NCI-H1105 (cell line): ENCODE results near the gene SORBS2.

Experiments
- DNase-seq: peaks from one replicate; lab custom pipeline; 2025; lab: John Stamatoyannopoulos, UW

The SORBS2 gene

DNA sequence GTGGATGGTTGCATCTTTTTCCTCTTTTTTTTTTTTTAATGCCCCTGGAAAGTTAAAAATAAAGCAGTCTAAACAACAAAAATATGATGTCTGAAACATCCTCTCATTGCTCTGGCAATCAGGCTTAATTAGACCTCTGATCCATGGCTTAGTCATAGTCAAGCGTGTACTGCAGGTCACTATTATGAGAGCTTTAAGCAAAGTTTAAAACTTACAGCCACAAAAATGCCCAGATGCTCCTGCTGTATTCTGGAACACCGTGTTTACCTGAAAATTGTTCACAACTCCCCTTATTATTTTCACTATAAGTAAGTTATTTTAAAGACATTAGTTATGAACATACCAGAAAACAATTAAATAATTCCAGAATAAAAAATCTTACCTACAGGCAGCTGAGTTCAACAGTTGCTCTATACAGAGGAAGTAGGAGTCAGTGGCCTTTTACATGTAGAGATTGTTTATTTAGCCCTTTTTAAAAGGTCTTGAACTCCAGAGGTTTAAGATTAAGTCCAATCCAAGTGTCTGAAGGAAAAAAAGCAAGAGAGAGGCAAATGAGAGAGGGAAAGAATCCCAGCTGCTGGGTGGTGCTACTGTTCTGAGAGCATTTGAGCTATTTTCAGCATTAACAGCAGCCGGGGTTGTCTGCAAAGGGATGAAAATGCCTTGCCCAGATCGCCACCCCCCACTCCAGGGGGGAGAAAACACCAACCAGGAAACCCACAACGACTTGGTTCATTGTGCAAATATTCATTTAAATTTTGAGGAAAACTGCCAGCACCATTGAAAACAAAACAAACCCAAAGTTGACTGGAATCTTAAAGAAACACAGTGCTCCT, 36.9 kb downstream of the SORBS2 start:
- DNase-seq: no peak

DNA sequence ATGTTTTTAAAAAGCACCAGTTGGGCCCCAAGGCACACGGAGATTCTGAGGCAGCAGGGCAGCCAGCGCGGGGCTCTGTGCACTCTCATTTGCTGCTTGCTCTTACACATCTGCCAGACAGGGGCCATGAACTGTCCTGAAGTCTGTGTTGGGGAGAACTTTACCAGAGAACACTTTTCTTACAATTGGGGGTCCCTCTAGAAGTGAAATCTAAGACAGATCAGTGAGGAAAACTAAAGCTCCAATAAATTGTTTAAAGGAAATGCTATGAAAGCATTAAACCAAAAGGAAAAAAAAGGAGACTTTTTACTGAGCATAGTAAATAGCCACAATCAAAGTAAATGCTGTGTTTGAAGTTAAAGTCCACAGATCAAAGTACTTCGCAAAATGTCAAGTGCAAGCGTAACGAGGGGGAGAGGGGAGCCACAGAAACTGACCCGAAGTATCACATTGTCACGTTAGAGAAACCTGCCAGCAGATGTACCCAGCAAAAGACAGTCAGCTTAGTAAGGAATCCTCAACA, 37.8 kb downstream of the SORBS2 start:
- no peak for DNase-seq

DNA sequence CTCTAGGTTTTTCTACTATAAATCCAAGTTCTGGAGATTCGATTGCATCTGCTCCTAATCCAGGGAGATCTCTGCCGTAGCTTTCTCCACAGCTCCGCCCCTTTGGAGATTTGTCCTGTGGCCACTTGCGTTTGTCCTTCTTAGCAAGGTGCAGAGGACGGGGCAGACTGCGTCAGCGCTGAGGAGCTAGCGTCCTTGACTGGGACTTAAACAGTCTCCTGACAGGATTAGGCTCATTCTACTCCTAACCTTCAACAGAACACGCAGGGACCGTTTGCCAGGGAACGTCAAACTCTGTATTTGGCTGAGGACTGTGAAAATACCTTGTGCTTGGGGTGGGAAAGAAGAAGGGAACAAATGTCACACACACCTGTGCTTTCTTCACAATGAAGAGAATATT, 38.6 kb downstream of the SORBS2 start:
- no peak for DNase-seq

DNA sequence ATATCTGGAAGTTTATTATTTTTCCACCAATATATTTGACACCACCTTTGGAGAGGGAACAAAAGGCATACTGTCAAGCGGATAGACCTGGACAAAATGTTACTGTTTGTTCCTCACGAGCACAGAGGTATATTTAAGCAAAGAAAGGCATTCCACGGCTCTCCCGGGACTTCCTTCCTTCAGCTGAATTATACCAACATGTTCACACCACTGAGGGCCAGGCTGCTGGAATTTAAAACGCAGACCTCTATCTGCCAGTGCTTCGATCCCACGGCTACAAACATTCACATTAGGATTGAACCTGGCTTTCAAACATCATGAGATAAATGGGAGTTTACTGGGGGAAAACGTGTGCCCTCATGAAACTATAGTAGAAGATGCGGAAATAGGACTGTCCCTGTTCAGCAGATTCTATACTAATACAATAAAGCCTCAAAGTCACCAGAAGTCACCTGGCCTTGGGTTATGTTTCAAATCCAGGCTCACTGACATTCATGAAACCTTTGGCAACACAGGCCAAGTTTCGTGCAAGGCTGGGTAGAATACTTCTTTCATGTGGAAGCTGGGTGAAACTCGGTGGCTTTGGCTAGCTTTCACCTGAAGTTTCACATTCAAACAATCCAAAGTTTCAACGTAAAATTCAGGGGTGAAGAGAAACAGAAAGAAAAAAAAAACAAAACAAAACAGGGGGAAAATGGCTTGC, 39.5 kb downstream of the SORBS2 start:
- no peak for DNase-seq

DNA sequence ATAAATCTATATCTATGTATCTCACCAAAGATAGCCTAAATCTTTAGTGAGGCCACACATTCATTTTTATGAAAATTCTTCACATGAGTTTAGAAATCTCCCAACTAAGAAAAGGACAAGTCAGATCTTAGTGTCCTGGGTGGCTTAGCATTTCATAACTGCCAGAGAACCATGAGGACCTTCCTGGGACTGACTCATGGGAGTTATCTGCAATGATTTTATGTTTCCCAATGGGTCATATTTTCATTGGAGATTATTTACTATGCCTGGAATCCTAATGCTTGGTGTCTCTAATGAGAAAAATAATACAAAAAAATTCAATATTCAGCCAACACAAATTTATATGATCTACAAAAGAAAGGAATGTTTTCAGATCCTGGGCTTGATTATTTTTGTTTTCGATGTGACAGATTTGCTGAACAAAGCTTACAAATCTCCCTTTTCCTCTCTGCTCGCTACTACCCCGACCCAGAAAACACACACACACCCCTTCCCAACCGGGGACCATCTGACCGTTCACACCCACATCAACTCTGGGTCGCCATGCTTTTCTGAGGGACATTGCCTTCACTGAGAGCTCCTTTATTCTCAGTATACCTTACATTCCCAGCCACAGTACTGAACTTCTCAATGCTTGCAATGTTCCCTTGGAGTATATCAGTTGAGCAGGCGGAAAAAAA, 40.1 kb downstream of the SORBS2 start:
- no peak for DNase-seq

DNA sequence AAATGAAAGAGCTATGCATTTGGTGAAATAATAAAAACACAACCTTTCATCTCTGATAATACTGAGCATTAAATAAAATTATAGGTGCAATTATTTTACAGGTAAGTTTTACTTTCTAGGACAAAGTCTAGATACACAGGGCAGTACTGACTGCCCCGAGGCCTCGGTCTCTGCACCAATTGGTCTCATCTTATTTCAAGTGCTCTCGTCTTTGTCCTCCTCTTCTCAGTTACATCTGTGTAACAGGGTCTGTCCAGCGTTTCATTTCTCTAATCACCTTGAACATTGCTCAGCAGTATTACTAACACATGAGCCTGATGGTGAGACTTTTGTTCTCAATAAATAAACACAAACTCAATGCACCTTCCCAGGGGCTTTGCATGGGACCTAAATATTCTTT, 44.5 kb downstream of the SORBS2 start:
- no peak for DNase-seq

DNA sequence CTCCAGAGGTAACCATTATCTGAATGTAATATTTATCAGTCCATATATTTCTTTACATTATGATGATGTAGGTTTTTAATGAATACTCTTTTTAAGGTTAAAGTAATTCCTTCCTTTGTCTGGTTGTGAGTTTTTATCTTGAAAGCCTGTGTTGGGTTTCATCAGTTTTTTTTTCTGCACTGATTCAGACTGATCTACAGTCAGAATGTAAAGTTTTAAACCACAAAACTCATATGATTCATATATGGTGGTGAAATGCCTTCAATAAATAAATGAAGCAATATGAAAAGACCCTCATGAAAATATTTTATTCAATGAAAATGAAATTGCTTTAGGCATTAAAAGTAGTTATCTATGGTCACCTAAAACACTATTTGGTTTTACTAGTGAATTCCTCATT, 47.1 kb downstream of the SORBS2 start:
- no peak for DNase-seq

DNA sequence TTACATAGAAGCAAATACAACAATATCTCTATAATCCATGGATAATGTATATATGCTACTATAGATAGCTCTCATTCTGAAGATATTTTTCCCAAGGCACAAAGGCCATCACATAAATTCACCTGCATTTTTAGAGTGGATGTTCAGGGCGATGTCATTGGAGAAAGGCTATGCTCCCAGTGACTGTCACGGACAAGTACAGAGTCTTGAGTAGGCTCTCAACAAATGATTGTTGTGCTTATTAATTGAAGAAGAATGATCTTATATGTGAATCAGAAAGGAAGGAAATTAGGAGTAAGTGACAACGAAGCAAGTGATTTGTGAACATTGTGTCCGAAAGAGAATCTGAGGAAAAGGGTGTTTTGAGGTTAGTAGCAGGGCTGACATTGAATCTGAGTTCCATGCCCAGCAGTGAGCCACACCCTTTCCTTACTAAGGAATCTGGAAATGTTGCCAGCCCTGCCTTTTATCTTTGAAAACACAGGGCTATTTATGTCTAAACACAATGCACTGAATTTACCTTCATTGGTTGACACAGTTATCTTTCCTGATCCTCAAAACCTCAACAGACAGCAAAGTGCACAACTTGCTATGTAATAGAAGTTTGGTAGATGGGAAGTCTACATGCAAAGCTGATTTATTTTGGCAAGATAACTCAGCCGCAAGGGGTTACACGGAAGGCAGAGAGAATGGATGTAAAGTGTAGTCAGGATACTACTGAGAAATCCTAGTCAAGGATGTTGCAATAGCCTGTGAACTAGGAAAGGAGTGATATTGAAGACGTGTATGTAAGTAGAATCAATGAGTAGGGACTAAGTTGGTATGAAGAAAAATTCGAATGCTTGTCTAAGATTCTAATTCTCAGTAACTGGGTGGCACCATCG, 50.4 kb downstream of the SORBS2 start:
- DNase-seq: no peak

DNA sequence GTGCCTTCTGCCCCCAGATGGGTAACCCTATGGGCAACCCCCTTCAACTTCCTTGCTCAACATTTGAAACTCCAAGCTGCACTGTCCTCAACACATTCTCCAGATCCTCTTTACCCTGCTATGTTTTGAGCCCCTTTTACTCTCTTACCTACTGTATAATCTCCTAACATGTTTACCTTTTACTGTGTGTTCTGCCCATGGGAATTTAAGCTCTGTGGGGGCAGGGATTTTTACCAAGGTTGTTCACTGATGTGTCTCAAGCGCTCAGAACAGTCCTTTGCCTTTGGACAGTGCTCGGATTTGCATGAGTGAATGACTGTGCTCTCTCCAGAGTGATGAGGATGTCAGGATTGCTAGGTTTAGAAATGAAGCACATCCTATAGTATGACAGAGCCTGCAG, 53.2 kb downstream of the SORBS2 start:
- no peak for DNase-seq

DNA sequence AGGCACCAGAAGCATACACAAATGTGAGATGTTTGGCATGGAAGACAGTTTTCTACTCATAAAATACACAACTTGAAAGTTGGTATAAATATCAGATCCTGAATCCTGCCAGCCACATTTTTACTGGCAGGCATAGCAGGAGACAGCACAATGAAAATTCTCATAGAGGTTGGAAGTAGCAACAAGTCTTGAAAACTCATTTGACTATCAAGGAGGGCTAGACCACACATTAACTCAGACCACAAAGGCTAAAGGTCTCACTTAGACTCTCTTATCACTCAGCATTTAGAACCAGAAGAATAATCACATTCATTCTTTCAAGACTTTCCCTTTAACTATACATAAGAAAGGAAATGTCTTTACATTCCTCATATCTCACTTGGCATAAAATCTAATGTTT, 56.5 kb downstream of the SORBS2 start:
- no peak for DNase-seq

DNA sequence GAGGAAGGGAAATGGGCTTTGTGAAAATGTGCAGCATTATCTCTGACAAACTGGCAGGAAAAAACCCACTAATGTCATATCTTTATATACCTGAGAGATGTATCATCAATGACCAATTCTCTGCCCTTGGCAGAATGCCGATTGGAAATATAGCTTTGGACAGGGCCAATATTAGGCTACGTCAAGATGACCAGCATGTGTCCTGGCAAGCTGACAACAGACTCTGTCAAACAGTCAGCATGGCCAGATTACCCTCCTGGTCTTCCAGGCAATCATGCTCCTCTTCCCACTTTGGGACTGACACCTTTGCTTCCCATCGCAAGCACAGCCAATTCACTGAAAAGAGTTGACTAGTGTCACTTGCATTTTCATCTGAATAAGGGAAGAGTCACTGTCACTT, 57.0 kb downstream of the SORBS2 start:
- DNase-seq: no peak

DNA sequence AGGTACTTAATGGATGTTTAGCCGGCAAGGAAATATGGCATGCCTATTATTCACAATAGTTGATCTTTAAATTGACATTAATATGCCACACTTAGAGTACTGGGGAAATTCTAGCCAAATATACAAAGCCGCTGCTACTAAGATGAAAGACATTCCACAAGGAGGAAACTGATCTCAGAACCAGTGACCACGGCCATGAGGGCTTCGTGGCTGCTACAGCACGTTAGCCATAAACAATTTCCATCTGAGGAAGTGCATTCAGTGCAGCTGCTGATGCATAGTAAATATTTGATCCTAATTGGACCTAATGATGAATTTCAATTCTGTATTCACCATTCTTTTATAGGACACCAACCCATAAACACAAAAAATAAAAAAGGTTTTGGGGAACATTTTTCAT, 59.1 kb downstream of the SORBS2 start:
- DNase-seq: no peak

DNA sequence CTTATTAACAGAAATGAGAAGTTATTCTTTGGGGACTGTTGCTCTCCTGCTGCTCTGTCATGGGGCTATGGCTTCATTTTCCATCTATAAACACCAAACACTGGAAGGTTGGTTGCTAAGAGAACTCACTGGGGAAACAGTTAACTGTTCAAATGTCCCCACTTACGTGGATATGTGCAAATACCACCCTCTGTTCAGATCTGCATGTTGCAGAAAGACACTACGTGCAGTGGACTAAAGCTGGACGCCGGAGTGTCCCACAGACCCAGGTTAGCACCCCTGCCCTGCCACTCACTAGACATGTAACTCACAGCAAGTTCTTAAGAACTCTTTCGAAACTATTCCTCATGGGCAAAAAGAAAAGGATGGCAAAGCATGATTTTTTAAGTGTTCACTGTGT, 62.1 kb downstream of the SORBS2 start:
- no peak for DNase-seq

DNA sequence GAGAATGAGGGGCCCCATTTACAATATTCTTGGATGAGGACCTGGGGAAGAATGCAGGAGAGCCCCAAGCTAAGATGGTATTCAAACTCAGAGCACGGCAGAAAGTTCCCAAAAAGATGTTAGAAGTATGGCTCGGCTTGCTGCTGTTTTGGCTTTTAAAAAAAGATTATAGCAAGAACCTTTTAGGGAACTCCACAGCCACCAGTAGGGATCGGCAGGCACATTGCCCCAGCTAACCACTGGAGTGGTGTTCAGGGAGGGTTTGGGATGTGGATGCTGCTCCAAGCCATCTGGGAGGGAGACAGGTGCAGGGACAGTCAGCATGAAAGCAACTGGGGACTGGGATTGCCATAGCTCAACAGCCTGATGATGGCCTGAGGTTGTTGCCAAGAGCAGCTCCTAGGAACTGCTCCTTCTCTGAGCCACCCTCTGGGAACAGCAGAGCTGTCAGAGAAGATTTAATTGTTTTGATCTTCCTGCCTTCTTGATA, 63.0 kb downstream of the SORBS2 start:
- DNase-seq: no peak

DNA sequence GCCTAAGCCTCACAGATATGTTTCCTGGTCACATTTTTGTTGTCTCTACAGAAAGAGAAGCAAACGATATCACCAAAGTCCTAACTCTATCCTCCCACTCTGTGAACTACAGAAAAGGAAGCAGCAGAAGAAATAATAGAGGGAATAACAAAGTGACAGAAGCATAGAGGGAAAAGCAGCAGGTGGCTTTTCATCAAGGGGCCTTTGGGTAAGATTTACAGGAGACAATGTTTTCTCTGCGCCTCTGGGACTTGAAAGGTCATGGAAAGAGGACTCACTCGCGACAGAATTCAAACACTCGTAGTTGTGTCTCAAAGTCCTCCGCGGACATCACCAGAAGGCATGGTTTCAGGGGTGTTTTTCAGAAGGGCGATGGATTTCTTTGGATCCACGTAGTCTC, 66.1 kb downstream of the SORBS2 start:
- DNase-seq: no peak

DNA sequence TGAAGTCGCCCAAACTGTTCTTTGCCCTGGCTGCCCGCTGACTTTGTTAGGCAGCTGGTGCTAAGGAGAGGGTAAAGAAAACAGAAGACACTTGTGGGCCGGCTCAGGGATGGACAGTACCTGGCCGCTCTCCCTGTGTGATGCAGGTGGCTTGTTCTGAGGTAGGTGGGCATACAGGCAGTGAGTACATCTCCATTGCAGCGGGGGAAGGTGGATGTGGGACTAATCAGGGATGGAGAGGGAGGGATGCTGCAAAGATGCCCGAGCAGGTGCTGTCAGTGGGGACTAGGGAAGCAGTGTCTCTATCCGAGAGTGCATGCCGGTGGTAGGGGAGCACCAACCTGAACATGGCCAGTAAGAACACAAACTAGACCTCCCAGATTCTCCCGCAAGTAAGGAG, 67.0 kb downstream of the SORBS2 start:
- no peak for DNase-seq

DNA sequence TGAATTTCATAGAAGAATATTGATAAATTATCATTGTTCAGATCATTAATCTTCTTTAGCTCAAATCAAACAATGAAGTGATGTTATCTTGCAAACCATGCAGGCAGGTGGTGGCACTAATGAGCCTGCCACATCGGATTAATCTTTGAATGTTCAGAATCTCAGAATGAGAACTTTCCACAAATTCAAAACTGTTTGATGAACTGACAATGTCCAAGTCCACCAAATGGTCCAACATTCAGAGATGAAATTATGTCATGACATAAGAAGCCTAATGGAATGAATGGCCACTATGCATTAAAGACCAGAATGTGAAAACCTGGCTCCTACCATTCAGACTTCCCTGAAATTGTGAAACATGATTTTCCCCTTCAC, 67.5 kb downstream of the SORBS2 start:
- DNase-seq: no peak

DNA sequence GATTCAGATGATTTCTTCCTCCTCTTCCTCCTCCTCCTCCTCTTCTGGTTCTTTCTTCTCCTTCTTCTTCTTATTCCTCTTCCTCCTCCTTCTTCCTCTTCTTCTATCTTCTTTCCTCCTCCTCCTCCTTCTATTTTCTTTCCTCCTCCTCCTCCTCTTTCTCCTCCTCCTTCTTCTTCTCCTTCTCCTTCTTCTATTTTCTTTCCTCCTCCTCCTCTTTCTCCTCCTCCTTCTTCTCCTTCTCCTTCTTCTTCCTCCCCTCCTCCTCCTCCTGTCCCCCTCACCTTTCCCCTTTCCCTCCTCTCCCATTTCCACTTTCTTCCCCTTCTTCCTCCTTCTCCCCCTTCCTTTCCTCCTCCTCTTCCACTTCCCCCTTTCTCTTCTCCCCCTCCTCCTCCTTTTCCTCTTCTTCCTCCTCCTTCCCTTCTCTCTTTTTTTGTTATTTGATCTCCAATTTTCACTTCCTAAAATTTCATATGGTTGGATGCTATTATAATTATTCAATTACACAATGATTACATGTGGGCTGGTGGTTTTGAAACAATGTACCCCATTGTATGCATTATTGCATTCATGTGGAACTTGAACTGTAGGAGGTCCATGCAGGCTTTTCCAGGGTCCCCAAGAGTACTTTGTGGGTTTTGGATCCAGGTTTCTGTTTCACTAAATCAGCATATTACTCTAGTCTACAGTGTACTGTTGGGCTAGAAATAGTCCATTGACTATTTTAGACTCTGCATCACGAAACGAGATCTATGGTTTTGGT, 68.1 kb downstream of the SORBS2 start:
- no peak for DNase-seq

DNA sequence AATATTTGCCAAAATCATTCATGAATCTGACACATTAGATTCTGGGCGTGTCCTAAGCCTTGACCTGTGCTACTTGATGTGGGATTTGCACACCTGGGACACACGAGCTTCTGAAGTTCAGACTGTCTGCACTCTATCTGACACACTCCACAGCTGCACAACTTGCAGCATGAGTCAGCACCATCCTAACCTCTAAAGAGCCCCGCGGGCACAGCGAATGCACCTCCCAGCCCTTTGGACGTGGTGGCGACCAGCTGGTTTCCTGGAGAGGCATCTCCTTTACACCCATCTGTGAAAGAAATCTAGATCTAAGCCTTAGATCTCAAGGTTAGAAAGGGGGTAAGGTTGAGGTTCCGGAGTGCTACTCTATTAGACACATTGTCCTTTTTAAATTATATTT, 69.2 kb downstream of the SORBS2 start:
- no peak for DNase-seq

DNA sequence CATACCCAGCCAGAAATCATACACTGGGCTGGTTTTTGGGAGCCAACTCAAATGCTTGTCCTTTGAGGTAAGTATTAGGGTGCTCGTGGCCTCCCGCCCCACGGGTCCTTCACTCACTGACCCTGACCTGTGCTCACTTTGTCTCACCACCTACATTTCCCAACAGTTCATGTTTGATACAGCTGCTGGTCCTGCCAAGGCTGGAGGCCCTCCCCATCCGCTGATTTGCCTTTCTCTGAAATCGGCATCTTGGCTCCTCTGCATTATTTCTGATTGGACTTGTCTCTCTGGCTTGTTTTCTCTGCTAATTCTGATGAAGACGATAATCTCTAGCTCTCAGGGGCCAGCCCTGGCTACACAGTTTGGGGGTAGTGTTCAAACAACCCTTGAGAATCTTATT, 70.2 kb downstream of the SORBS2 start:
- DNase-seq: no peak

DNA sequence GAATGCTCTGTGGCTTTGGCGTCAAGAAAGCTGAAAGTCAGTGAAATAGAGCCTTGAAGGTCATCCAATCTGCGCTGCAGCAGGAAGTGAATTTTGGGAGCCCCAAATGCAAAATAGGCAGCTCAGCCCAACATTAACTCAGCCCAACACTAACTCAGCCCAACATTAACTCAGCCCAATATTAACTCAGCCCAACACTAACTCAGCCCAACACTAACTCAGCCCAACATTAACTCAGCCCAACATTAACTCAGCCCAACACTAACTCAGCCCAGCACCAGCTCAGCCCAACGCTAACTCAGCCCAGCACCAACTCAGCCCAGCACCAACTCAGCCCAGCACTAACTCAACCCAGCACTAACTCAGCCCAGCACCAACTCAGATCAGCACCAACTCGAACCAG, 71.5 kb downstream of the SORBS2 start:
- DNase-seq: no peak
